GM21717 (cell line): ENCODE results near the gene ANKRD24.
"Not testable (repeated sequence)": the region's sequence is repeated elsewhere in the genome, so short reads cannot be mapped to it uniquely, and the experiment has no call there.

Source experiments
- ATAC-seq: cut with Tn5 transposase; IDR thresholded peaks from one replicate; pipeline ENCODE4 v1.9.1; 2021; ENCODE audit warnings: mild to moderate bottlenecking, moderate library complexity; ENCODE audit not compliant: unreplicated experiment

Gene ANKRD24

DNA sequence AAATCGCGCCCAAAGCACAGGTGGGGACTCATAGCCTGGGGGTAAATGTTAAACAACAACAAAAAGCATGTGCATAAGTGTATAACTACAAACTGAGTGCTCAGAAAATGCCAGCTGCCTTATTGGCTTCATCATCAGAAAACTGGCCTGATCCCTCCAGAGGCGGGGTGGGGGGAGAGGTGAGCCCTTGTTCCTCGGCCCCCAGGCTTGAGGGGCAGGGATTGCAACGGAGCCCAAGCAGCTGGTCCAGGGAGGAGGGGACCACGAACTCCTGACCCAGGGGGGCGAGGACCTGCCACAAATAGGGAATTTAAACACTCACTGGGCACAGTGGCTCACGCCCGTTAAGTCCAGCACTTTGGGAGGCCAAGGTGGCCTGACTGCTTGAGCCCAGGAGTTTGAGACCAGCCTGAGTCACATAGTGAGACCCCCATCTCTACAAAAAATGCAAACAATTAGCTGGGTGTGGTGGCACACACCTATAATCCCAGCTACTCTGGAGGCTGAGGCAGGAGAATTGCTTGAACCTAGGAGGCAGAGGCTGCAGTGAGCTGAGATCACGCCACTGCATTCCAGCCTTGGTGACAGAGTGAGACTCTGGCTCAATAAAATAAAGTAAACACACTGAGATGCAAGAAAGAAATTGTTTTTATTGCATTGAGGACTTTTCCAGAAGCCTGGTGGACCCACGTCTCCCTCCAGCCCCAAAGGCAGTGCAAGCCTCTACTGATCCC lies 8.8 kb upstream of the ANKRD24 start:
- ATAC-seq, result no peak

DNA sequence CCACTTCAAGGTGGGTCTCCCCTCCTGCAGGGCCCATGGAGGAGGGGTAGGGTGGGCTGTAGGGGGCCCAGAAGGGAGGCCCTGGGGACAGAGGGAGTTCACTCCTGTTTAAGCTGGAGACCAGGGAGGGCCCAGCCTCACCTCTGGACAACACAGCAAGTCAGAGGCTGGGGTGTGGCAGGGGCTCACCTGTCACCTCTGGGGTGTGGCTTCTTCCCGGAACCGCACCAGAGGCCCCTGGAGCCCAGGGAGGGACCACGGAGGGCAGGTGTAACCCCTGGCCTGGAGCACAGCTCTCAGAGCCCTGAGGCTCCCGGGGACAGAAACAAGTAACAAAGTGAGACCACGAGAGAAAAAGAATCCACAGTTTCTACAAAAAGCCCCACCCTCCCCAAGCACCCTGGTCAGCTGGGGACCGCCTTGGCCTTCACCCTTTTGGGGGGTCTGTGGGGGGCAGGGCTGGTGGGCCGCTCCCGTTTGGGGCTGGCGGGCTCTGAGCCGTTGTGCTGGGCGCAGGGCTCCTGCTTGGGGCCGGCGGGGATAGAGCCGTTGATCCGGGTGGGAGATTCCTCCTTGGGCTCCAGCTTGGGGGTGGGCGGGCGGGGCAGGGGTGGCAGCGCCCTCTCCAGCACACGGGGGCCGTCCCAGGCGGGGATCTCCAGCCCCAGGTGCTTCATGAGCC lies 8.1 kb upstream of the ANKRD24 start:
- no peak for ATAC-seq

GRCh38 chr19:4174895-4175668 lies 7.4 kb upstream of the ANKRD24 start:
- ATAC-seq, result no peak

DNA sequence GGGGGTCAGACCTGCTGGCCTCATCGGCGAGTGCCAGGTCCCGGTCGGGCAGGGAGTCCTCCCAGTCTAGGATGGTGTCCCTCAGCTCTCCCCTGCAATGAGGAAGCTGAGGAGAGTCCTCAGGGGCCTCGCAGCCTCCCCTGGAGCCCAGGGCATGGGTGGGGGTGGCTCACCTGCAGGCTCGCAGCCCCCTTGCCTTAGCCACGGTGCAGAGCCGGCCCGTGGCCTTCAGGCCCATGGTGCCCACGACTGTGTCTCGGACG lies 6.9 kb upstream of the ANKRD24 start:
- ATAC-seq, result no peak

DNA sequence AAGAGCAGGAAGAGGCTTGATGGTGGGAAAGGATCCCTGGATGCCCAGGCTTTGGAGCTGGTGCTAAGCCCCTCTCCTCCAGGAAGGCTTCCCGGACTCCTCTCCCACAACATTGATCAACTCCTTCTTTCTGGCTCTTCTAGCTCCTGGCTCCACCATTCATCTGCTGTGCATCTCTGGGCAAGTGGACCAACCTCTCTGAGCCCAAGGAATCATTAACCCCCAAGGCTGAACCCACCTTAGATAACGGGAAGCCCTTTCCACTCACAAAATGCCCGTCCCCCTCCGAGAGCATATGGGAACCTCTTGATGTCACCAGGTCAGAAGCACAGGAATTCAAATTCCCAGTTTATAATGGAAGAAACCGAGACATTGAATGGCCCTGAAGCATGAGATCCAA lies 5.3 kb upstream of the ANKRD24 start:
- no peak for ATAC-seq

GRCh38 chr19:4178990-4179389 lies 3.5 kb upstream of the ANKRD24 start:
- no peak for ATAC-seq

GRCh38 chr19:4181053-4181508 lies 1.4 kb upstream of the ANKRD24 start:
- no peak for ATAC-seq

DNA sequence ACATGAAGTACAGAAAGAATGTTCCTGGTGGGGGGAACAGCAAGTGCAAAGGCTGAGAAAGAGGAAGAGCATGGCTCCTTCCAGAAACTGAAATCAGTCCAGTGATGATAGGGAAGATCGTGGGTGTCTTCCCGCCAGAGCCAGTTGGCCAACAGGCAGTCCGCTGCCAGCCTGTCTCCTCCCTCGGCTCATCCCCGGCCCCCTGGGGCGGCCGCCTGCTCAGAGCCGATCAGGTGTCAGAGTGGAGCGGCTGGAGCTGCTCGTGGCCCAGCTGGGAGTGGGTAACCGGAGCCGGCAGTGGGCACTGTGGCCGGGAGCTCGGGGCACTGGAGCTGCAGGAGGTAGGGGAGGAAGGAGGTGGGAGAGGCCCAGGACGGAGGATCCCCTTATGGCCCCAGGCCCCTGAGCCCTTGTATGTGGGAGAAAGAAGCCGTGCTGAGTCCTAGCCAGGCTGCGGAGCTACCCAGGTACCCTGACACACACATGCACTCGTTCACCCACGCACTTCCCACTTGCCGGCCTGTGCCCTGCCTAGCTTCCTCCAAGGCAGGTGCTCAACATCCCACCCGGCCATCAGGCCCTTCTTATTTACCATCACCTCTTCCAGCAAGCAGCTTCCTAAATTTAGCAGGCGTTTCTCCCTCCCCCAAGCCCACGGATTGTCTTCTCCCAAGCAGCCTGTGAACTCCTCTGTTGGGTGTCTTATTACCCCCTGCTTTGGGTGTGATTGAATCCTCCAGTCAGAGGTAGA lies 1.7 kb downstream of the ANKRD24 start:
- no peak for ATAC-seq

GRCh38 chr19:4184718-4185352 lies 2.3 kb downstream of the ANKRD24 start:
- no peak for ATAC-seq

GRCh38 chr19:4185413-4186086 lies 3.1 kb downstream of the ANKRD24 start:
- no peak for ATAC-seq

DNA sequence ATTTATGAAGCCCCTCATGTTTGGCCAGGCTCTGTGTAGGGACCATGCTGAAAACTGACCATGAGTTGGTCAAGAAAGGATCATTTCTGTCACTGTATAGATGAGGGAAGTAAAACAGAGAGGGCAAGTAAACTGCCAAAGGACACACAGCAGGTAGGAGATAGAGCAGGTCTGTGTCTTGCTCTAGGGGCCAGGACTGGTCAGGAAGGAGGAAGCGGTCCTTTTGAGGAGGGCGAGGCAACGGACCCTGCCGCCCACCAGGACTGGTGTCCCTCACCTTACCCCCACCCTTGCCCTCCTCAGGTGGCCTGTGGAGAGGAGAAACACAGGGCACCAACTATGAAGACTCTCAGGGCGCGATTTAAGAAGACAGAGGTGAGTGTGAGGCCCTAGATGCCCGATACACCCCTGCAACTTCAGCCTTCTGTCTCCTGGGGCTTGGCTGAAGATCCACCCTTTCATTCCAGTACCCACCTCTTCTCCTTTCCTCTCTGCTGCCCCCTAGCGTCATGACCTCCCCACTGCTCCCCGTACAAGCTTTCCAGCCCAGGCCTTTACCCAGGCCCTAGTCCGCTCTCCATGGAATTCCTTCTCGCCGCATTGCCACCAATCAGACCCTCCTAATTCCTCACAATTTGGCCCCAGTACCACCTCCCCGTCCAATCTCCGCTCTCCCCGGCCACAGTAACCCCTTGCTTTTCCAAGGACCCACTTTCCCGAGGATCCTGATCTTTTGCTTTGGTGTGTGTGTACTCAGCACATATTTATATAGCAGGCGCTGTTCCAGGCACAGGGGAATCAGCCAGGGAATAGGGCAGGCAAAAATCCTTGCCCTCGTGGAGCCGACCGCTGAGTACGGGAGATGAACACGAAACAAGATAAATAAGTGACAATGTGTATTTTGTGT lies 3.9 kb downstream of the ANKRD24 start:
- no peak for ATAC-seq

- no peak for ATAC-seq
Observed at GRCh38 chr19:4187313-4188122, 5.0 kb downstream of the ANKRD24 start.

GRCh38 chr19:4189641-4190040 lies 7.2 kb downstream of the ANKRD24 start:
- ATAC-seq, result no peak

GRCh38 chr19:4192537-4192936 lies 10.0 kb downstream of the ANKRD24 start:
- ATAC-seq, result not testable (repeated sequence)

- no peak for ATAC-seq
Observed at GRCh38 chr19:4194353-4194752, 11.9 kb downstream of the ANKRD24 start.

GRCh38 chr19:4196009-4196408 lies 13.5 kb downstream of the ANKRD24 start:
- ATAC-seq, result no peak

- no peak for ATAC-seq
Observed at GRCh38 chr19:4196587-4197148, 14.2 kb downstream of the ANKRD24 start.

DNA sequence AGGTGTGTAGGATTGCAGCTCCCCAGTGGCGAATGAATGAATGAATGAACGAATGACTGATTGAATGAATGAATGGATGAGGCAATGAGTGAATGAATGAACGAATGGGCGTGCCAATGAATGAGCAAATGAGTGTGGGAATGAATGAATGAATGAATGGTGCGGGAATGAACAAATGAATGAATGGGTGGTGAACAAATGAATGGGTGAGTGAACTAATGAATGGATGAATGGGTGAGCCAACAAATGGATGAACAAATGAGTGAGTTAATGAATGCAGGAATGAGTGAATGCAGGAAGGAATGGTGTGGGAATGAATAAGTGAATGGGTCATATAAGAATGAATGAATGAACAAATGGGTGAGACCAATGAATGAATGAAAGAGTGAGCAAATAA lies 14.7 kb downstream of the ANKRD24 start:
- no peak for ATAC-seq
